DOHH2 (cell line): ENCODE measurements around the gene UQCRH.

Experiments
- CTCF ChIP-seq: fragments of 200-600 bp; sonication (generic); IDR thresholded peaks from one replicate; pipeline ENCODE4 v1.5.1; 2014; ENCODE audit warnings: antibody characterized with exemption, mild to moderate bottlenecking, low read depth, low read length; ENCODE audit not compliant: poor library complexity, severe bottlenecking
- EZH2phosphoT487 ChIP-seq: fragments of 200-600 bp; sonication (generic); IDR thresholded peaks from 2 replicates; pipeline ENCODE4 v1.6.1; 2017; ENCODE audit warnings: borderline replicate concordance, mild to moderate bottlenecking, antibody characterized with exemption, low read length, moderate library complexity, mixed read lengths

- TF ChIP-seq CTCF (no peak), EZH2phosphoT487 (no peak)
Measured at GRCh38 chr1:46334030-46334384, 30.5 kb downstream of the UQCRH start.
